Measurements from ENCODE around the gene ADARB2. TPM values are rescaled to one million over a fixed set of nuclear protein-coding genes. Genes with fewer than 3 reads are reported as not detected.

Gene ADARB2
- polyA plus RNA-seq, 3 donors: not detected

DNA sequence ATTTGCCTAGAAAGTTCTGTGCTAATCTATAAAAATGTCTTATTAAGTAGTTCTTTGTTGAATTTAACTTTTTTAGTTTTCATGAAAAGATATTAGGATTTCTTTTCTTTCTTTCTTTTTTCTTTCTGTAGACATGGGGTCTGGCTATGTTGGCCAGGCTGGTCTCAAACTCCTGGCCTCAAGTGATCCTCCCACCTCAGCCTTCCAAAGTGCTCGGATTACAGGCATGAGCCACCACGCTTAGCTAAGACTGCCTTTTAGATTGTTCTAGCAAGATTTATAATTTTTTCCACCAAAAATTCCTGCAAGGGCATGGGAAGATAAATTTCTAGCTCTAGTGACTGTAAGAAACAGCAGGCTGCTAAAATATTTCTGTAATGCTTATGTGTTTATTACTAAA, 540.7 kb downstream of the ADARB2 start:
- no peak overlapping the region for H3K4me3 Mint-ChIP-seq
- no peaks in the 10 kb centered on the region for H3K36me3 Mint-ChIP-seq
- Histone ChIP-seq H3K27me3 (ENCODE audit: control insufficient read depth in 2 of 2, insufficient read depth in 2 of 2, low read length in 2 of 2) (peaks cover 0 to 4% of the 10 kb centered on the region in 2 donors), H3K4me2 (replicated peaks; ENCODE audit: extremely low read depth, low read length, poor library complexity, severe bottlenecking) (no peak overlapping the region), H3K79me2 (ENCODE audit: insufficient read depth, low read length) (no peaks in the 10 kb centered on the region), H3K9me3 (replicated peaks in 1 of 2; ENCODE audit: control insufficient read depth in 1 of 2, insufficient read depth in 1 of 2, low read length in 2 of 2) (no peaks in the 10 kb centered on the region), H3K27ac (ENCODE audit: low read depth in 1 of 2, low read length in 2 of 2) (no peak overlapping the region), H3K4me3 (replicated peaks in 1 of 3; ENCODE audit: low read depth in 2 of 3, low read length in 3 of 3) (no peak overlapping the region), H2AFZ (ENCODE audit: insufficient read depth, low read depth, low read length, poor library complexity, severe bottlenecking) (no peak overlapping the region), H3K4me1 (ENCODE audit: control insufficient read depth in 1 of 2, insufficient read depth in 2 of 2, low read length in 2 of 2) (no peaks in the 10 kb centered on the region), H3K9ac (ENCODE audit: insufficient read depth, low read length, poor library complexity, severe bottlenecking) (no peak overlapping the region), H4K20me1 (ENCODE audit: insufficient read depth, low read length) (no peaks in the 10 kb centered on the region), H3K36me3 (replicated peaks in 1 of 2; ENCODE audit: control insufficient read depth in 1 of 2, insufficient read depth in 2 of 2, low read length in 2 of 2) (no peaks in the 10 kb centered on the region)
- intact Hi-C loops (cut with micrococcal nuclease): no loop called here
- H3K27me3 Mint-ChIP-seq (ENCODE audit: low read depth in 3 of 3): peaks cover 5 to 10% (median 8%) of the 10 kb centered on the region in 3 donors
- no peaks in the 10 kb centered on the region for H3K4me1 Mint-ChIP-seq
- WGBS (ENCODE audit: insufficient coverage): no CpG with 5 or more reads among the region's 2 CpGs
- peaks cover 0 to 2% (median 0%) of the 10 kb centered on the region in 7 donors for H3K9me3 Mint-ChIP-seq
- TF ChIP-seq, protein P1, sequence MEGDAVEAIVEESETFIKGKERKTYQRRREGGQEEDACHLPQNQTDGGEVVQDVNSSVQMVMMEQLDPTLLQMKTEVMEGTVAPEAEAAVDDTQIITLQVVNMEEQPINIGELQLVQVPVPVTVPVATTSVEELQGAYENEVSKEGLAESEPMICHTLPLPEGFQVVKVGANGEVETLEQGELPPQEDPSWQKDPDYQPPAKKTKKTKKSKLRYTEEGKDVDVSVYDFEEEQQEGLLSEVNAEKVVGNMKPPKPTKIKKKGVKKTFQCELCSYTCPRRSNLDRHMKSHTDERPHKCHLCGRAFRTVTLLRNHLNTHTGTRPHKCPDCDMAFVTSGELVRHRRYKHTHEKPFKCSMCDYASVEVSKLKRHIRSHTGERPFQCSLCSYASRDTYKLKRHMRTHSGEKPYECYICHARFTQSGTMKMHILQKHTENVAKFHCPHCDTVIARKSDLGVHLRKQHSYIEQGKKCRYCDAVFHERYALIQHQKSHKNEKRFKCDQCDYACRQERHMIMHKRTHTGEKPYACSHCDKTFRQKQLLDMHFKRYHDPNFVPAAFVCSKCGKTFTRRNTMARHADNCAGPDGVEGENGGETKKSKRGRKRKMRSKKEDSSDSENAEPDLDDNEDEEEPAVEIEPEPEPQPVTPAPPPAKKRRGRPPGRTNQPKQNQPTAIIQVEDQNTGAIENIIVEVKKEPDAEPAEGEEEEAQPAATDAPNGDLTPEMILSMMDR (IDR thresholded peaks at IDR 0.05): no peak
- no peak for DNase-seq
- no peak overlapping the region for H3K27ac Mint-ChIP-seq

DNA sequence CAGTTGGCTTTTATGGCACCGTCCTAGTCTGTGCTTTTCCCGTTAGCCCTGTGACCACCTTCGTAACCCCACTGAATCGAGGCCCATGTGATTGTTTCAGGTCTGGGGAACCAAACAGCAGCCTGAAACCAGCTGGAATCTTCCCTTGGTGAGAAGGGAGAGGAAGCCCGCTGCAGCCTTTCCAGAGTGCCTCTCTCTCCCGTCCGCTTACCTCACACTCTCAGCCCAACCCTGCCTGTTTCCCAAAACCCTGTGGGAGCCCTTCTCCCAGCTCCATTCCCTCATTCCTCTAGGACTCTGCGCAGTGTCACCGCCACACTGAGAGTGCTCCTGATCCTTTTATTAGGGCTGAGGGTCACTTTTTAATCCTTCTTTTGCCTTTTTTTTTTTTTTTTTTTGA, 541.5 kb downstream of the ADARB2 start:
- H4K20me1 ChIP-seq (ENCODE audit: insufficient read depth, low read length): no peaks in the 10 kb centered on the region
- H3K36me3 ChIP-seq (replicated peaks in 1 of 2; ENCODE audit: control insufficient read depth in 1 of 2, insufficient read depth in 2 of 2, low read length in 2 of 2): no peaks in the 10 kb centered on the region
- no peak overlapping the region for H3K4me3 ChIP-seq (replicated peaks in 1 of 3; ENCODE audit: low read depth in 2 of 3, low read length in 3 of 3)
- intact Hi-C loops (cut with micrococcal nuclease): no loop called here
- peaks cover 0 to 4% of the 10 kb centered on the region in 2 donors for H3K27me3 ChIP-seq (ENCODE audit: control insufficient read depth in 2 of 2, insufficient read depth in 2 of 2, low read length in 2 of 2)
- WGBS (ENCODE audit: insufficient coverage): 63% methylated on average over 5 of the region's 9 CpGs
- H2AFZ ChIP-seq (ENCODE audit: insufficient read depth, low read depth, low read length, poor library complexity, severe bottlenecking): no peak overlapping the region
- H3K36me3 Mint-ChIP-seq: no peaks in the 10 kb centered on the region
- peaks cover 5 to 8% (median 6%) of the 10 kb centered on the region in 3 donors for H3K27me3 Mint-ChIP-seq (ENCODE audit: low read depth in 3 of 3)
- H3K79me2 ChIP-seq (ENCODE audit: insufficient read depth, low read length): no peaks in the 10 kb centered on the region
- no peaks in the 10 kb centered on the region for H3K9me3 ChIP-seq (replicated peaks in 1 of 2; ENCODE audit: control insufficient read depth in 1 of 2, insufficient read depth in 1 of 2, low read length in 2 of 2)
- H3K4me3 Mint-ChIP-seq: no peak overlapping the region
- no peak overlapping the region for H3K4me2 ChIP-seq (replicated peaks; ENCODE audit: extremely low read depth, low read length, poor library complexity, severe bottlenecking)
- H3K27ac ChIP-seq (ENCODE audit: low read depth in 1 of 2, low read length in 2 of 2): no peak overlapping the region
- H3K4me1 ChIP-seq (ENCODE audit: control insufficient read depth in 1 of 2, insufficient read depth in 2 of 2, low read length in 2 of 2): no peaks in the 10 kb centered on the region
- peaks cover 0 to 2% (median 0%) of the 10 kb centered on the region in 7 donors for H3K9me3 Mint-ChIP-seq
- no peaks in the 10 kb centered on the region for H3K4me1 Mint-ChIP-seq
- no peak overlapping the region for H3K27ac Mint-ChIP-seq
- DNase-seq: no peak
- H3K9ac ChIP-seq (ENCODE audit: insufficient read depth, low read length, poor library complexity, severe bottlenecking): no peak overlapping the region
- TF ChIP-seq, protein P1 (IDR thresholded peaks at IDR 0.05): no peak
